Kidney tubule cell (primary cell): ENCODE measurements around the gene C1QTNF12.
"Not testable (repeated sequence)": the region's sequence is repeated elsewhere in the genome, so short reads cannot be mapped to it uniquely, and the experiment has no call there.

Experiments
- DNase-seq: peaks from one replicate; pipeline ENCODE4 v3.0.0-alpha.2; 2018; ENCODE audit warnings: low spot score

The C1QTNF12 gene

DNA sequence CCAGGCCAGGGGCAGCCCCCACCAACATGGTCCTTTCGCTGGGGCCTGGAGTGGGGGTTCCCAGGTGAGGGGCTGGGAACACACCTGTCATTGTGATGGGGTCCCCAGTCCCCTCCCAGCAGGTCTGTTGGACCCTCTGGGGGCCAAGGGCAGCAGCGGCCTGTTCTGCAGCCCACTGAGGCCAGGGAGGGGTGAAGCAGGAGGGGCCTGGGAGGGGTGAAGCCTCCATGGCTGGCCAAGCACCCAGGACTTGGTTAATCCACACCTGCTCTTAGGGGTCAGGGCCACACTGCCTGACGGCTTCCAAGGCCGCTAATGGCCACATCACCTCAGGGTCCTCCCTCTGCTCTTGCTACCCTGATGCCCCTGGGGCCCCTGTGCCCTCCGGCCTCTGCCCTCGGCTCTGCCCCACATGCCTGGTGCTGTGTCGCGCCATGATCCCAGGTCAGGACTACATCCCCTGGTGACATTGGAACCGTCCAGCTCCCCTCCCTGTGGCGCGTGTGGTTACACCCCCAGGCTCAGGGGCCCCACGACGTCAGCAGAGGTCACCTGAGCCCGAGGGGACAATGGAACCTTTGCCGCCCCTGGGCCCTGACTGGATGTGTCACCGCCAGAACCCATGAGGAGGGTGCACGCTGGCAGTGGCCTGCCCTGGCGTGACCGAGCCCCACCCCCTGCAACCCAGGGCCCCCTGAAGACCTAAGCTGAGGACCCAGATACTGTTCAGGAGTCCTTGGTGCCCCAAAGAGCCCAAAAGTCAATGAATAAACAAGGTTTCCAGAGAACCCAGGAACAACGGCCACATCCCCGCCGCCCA is 47.2 kb downstream of the C1QTNF12 start:
- DNase-seq = no peak

DNA sequence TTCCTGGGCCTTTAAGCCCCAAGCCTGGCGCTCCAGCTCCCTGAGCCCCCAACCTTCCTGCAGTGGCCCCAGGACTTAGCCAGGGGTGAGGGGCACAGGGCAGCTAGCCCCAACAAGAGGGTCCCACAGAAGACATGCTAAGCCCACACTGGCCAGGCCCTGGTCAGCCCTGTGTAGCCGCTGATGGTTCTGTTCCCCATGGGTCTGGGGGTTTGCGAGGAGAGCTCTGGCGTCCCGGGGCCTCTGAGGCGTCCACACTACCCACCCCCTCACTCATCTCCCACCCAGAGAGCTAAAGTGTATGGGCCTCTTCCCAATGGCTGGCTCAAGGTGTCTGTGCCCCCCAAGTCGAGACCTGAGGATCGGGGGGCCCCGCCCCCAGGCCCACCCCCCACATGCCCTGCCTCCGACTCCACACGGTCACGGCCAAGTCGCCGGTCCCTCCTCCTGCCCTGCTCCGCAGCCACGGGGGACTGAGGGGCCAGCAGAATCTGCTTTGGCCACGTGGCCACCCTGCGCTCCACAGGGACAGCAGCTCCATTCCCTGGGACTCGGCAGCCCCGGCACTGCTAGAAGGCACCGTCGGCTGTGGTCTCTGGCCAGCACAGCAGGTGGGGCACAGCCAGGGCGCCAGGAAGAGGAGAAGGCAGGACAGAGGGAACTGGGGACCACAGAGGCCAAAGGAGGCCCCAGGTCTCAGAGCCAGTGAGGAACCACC is 47.9 kb downstream of the C1QTNF12 start:
- no peak for DNase-seq

DNA sequence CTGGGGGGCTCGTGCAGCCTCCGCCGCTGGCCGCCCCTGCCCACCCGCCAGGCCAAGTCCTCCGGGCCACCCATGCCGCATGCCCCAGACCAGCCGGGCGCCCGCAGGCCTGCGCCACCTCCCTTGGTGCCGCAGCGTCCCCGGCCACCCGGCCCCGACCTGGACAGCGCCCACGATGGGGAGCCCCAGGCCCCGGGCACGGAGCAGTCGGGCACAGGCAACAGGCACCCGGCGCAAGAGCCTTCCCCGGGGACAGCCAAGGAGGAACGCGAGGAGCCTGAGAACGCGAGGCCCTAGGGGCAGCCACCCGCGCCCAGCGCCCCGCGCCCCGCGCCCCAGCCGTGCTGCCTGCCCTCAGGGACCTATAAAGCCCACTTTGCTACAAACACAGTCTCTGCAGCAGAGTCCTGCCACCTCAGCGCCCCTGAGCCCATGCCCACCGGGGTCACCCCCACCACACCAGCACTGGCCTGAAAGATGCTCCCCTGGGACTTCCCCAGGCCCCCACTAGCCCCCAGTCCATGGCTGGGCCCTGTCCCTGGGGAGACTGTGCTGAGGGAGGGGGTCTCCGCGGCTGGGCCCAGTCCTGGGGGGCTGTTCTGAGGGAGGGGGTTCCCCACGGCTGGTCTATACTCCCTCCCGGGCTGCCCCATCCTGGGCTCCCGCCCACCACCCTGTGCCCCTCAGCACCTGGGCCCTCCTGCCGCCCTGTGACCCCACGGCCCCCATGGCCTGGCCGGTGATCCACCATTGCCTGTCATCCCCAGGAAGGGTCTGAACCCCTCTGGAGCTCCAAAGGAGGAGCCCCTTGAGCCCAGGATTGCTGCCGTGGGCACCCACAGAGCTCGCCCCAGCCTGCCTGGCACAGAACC is 48.7 kb downstream of the C1QTNF12 start:
- DNase-seq = no peak

DNA sequence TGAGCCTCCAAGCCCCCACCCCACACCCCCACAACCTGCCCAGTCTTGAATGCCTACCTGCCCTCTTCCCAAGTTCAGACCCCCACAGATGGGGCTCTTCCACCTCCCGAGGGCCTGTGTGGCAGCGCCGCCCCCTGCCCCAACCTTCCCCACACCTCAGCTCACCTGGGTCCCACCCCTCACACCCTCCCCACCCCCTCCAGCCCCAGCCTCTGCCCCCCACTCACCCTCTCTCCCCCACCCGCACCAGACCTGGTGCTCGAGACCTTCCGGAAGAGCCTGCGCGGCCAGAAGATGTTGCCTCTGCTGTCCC is 49.4 kb downstream of the C1QTNF12 start:
- no peak for DNase-seq

DNA sequence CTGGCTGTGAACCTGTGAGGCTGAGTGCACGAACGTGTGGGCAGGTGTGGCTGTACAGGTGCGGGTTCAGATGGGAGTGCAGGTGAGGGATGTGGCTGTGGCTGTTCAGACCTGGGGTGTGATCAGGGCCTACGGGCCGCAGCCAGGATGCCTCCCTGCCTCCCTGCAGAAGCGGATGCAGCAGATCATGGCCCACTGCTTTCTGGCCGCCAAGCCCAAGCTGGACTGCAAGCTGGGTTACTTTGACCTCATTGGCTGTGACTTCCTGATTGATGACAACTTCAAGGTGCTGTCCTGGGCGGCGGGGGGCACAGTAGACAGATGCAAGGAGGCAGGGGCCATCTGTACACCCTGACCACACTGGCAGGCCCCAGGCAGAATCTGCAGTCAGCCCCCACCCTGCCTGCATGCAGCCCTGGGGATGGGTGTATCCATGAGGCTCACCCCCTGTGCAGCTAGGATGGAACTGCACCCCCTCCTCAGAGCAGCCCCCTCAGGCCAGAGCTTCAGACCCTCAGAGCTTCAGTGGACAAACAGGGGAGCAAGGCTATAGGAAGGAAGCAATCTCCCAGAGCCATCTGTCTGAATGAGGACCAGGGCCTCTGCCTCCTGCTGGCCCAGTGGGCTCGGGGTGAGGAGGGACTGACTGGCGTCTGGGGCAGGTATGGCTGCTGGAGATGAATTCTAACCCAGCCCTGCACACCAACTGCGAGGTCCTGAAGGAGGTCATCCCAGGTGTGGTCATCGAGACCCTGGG is 49.9 kb downstream of the C1QTNF12 start:
- DNase-seq = no peak

DNA sequence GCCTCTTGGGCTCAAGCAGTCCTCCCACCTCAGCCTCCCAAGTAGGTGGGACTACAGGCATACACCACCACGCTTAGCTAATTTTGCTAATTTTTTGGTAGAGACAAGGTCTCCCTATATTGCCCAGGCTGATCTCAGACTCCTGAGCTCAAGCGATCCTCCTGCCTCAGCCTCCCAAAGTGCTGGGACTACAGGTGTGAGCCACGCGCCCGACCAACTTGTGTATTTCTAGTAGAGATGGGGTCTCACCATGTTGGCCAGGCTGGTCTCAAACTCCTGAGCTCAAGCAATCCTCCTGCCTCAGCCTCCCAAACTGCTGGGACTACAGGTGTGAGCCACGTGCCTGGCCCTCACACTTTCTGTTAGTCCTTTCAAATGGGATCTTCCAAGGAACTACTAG is 50.8 kb downstream of the C1QTNF12 start:
- not testable (repeated sequence) for DNase-seq

DNA sequence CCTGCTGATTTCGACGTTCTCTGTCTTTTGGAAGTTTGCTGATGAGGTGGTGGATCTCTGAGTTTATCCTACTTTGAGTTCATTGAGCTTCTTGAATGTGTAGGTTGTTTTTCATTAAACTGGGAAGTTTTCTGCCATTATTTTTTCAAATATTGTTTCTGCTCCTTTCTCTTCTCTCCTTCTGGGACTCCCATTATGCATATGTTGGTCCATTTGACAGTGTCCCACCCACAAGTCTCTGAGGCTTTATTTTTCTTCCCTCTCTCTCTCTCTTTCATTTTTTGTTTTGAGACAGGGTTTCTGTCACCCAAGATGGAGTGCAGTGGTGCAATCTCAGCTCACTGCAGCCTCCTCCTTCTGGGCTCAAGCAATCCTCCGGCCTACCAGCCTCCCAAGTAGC is 51.8 kb downstream of the C1QTNF12 start:
- no peak for DNase-seq
